ENCODE results near the gene KCNV2.

KCNV2 gene

DNA sequence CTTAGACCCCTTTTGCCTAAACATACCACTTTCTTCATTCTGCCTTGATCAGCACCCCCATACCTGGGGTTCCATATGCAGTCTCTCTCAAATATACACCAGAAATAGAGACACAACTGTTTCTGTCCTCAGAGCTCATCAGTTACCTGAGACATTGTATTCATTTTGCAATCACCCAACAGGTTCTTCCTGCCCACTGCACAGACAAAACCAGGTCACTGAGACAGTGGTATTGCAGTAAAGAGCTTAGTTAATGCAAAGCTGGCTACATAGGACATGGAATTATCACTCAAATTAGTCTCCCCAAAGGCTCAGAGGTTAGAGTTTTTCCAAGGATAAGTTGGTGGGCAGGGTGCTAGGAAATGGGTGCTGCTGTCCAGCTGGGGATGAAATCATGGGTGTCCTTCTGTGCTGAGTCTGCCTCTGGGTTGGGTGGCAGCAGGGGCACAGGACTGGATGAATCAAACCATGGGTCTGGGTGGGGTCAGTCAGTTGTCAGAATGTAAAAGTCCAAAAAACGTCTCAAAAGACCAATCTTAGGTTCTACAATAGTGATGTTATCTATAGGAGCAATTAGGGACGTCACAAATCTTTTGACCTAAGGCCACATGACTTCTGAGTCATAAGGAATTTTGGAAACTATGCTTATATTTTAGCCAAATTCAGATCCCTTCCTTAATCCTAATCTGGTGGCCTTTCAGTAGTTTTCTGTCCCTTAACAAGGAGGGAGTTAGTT is 41.0 kb downstream of the KCNV2 start:
- no peak for DNase-seq (ENCODE audit: low read depth in 2 of 2)

DNA sequence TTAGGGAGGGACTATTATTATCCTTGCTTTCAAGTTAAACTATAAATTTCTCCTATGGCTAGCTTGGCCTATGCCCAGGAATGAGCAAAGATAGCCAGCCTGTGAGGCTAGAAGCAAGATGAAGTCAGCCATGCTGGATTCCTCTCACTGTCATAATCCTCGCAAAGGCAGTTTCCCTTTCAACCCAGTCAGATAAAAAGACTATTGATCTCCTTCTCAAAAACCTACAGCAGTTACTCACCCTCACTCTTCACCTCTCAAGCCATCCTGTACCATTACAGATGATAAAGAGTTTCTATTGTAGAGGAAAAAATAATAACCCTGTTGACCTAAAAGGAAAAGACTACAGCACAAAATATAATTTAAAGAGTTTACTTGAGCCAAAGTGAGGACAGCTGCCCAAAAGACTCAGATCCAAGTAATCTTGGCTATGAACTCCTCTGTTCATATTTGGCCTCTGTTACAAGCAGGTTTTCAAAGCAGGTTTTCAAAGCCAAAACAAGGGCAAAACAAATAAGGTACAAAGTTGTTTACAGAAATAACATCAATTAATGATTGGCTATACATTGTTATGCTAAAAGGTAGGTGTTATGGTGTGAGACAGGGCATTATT is 41.7 kb downstream of the KCNV2 start:
- no peak for DNase-seq (ENCODE audit: low read depth in 2 of 2)

DNA sequence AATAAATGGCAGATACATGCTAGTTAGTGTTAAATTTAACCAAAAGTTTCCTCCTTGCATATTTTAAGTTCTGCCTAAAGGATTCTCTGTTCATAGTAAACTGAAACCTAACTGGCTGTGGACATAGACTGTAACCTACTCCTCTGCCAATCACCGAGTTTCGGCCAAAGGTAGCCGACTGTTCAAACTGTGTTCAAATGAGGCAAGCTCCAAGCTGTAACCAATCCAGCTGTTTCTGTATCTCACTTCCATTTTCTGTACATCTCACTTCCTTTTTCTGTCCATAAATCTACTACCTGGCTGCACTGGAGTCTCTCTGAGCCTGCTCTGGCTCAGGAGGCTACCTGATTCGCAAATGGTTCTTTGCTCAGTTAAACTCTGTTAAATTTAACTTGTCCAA is 44.1 kb downstream of the KCNV2 start:
- no peak for DNase-seq (ENCODE audit: low read depth in 2 of 2)

DNA sequence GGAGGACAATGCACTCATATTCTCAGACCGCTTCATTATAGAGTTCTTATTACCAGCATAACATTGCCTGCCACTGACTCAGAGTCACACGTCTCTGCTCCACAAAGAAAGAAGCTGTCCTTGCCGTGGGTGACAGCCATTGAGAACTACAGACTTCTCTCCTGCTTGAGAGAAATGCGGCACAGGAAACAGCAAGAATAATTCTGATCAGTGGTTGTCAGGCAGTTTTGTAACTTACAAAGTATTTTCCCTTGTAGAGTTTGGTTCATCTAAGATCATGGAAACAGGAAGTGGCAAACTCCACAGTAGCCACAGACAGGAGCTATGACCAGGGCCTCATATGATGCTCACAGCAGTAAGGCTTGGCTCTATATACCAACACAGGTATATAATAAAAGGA is 47.0 kb downstream of the KCNV2 start:
- no peak for DNase-seq (ENCODE audit: low read depth in 2 of 2)

DNA sequence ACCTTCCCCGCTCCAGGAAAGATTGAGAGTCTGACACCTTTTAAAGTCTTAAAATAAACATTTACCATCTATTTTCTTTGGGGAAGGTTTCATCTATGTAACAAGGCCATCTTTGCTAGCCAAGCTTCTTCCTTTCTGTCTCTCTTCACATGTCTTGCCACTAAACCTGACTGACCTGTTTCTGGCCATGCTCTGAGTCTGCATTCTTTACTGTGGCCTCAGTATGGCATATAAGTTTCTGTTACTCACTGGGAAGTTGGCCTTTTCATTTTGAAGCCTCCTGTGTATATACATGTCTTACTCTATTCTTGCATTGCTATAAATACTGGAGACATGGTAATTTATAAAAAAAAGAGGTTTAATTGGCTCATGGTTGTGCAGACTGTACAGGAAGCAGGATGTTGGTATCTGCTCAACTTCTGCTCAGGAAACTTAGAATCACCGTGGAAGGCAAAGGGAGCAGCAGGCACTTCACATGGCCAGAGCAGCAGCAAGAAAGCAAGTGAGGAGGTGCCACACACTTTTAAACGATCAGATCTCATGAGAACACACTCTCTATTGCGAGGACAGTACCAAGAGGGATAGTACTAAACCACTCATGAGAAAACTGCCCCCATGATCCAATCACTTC is 48.1 kb downstream of the KCNV2 start:
- no peak for DNase-seq (ENCODE audit: low read depth in 2 of 2)

DNA sequence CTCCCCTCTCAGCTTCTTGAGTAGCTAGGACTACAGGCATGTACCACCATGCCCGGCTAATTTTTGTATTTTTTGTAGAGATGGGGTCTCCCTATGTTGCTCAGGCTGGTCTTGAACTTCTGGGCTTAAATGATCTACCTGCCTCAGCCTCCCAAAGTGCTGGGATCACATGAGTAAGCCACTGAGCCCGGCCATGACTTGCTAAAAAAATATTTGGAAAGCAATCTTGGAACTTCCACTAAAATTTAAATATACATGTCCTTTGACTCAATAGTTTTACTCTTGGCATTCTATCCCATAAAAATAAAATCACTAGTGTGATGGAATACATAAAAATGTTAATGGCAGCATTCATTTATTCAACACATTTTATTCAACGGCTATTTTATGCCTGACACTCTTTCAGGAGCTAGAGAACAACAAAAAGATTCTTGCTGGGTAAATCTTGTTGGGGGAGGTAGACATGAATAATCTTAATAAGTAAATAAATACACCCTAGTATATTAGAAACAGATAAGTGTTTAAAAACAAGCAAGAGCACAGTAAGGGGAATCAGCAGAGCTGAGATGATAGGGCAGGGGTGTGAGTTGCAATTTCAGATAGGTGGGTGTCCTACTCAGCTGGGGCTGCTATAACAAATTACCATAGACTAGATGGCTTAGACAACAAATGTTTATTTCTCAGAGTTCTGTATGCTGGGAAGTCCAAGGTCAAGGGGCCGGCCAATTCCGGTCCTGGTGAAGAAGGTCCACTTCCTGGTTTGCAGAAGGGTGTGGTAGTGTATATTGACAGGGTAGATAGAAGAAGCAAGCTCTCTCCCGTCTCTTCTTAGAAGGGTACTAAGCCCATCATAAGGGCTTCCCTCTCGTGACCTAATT is 50.7 kb downstream of the KCNV2 start:
- DNase-seq (ENCODE audit: low read depth in 2 of 2): no peak

DNA sequence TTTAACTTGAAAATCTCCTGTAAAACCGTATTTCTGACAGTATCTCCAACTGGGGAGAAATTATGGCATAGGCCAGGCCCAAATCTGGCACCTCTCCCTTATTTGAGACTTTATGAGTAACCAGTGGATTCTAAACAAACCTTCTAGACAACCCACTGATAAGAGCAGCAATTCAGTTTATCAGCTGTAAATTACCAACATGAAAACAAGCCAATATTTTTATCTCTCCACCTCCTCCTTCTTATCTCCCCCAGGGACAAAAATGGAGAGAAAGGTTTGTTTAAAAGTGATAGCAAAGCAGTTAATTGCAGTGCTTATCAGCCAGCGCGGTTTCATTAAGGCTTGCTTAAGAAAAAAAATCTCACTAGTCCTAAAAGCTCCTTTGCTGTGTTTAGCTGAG is 53.8 kb downstream of the KCNV2 start:
- no peak for DNase-seq (ENCODE audit: low read depth in 2 of 2)

DNA sequence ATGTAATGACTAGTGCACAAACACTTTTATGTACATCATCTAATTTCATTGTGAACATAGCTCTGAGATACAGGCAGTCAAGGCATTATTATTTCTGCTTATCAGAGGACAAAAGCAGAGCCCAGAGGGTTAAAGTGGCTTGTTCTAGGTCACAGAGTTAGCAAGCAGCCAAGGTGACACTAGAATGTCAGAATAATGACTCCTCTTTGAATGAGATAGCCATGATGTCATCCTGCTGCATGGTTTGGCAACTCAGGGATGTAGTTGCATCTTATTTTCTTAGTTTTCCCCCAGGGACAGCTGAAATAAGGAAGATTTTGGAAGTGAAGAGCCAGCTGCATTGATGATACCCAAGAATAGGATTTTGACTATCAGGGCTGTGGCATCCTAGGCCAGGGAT is 54.4 kb downstream of the KCNV2 start:
- no peak for DNase-seq (ENCODE audit: low read depth in 2 of 2)

DNA sequence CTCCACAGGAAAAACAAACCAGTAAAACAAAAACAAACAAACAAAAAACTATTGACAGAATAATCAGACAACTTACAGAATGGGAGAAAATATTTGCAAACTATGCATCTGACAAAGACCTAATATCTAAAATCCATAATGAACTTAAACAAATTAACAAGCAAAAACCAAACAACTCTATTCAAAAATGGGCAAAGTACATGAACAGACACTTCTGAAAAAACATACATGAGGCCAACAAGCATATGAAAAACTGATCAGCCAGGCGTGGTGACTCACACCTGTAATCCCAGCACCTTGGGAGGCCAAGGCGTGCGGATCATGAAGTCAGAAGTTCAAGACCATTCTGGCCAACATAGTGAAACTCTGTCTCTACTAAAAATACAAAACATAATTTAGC is 60.1 kb downstream of the KCNV2 start:
- DNase-seq (ENCODE audit: low read depth in 2 of 2): no peak

DNA sequence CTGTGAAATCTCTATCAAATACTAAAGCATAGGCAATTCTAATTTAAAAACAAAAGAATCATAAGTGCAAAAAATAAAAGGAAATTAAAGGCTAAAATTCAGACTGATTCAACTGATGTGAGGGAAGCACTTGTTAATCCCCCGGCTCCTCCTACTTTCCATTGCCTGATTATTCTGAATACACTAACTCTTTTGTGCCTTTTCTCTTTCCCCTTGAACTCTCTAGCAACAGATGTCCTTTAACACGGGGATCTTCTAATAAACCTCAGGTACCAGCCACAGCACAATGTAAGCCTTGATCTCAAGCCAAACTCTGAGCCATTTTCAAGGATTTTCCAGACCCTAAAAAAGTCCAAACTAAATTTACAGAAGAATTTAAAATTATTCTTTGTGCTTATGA is 61.5 kb downstream of the KCNV2 start:
- DNase-seq (ENCODE audit: low read depth in 2 of 2): no peak
